MM.1S (cell line): ENCODE data around the gene ALDH16A1.

Experiments used
- CTCF ChIP-seq: fragments of 300-600 bp; sonication (generic); IDR thresholded peaks from 2 replicates; pipeline ENCODE4 v1.5.1; 2016; ENCODE audit warnings: antibody characterized with exemption, low read length, mixed read lengths
- EZH2 ChIP-seq: fragments of 300-600 bp; sonication (generic); optimal IDR thresholded peaks from 2 replicates; pipeline ENCODE3; 2017; ENCODE audit warnings: low read depth, mild to moderate bottlenecking, antibody characterized with exemption, low read length, mixed read lengths
- EZH2phosphoT487 ChIP-seq: fragments of 300-600 bp; sonication (generic); IDR thresholded peaks from 2 replicates; pipeline ENCODE4 v1.6.1; 2018; ENCODE audit warnings: antibody characterized with exemption, low read length

- no peak for TF ChIP-seq CTCF
- TF ChIP-seq EZH2, result no peak
- TF ChIP-seq EZH2phosphoT487, result no peak
Measured at GRCh38 chr19:49407079-49407478, 45.9 kb upstream of the ALDH16A1 start.
